Hematopoietic multipotent progenitor cell treated with erythropoietin and hydrocortisone succinate and interleukin-3 and kit ligand, for 15 days (in vitro differentiated cells): ENCODE data around the gene NRG4.
"Not testable (repeated sequence)": the region's sequence is repeated elsewhere in the genome, so short reads cannot be mapped to it uniquely, and the experiment has no call there.

Experiments
- DNase-seq: peaks from one replicate; pipeline ENCODE4 v3.0.0-alpha.2; 2015; ENCODE audit warnings: low spot score

The NRG4 gene

DNA sequence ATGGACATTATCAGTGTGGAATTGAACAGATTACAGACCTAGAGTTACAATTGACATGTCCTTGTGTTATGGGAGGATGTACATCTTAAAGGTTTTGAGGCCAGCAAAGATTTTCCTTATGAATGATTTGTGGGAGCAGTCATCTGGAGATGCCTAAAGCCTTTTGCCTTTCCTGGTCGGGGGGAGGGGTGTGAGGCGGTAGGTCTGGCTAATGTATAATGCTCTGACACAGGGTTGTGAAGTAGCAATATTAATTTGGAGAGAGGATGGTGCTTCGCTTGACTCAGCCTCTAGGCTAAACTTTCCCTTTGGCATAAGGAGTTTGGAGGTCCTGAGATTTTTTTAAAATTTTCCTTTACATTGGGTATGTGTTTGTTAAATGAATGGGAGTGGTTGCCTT lies 85.3 kb downstream of the NRG4 start:
- DNase-seq = no peak

- no peak for DNase-seq
These were observed 86.8 kb downstream of the NRG4 start for GRCh38 chr15:75925440-75925839.

GRCh38 chr15:75924576-75924975 lies 87.6 kb downstream of the NRG4 start:
- DNase-seq = no peak

DNA sequence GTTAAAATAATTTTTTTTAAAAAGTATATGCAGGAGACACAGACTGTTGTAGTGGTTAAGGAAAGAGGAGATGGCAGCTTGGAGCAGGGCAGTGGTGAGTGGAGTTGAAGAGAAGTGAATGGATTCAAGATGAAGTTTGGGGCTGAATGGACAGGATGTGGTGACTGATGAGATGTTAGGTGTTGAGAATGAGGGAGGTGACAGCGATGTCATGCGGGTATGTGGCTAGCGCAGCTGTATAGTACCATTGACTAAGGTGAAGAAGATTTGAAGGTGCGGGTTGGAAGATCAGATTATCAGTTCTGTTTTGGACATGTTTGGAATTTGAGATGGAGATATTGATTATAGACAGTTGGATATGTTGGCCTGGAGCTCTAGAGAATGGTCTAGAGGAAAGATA lies 88.5 kb downstream of the NRG4 start:
- DNase-seq = no peak

- DNase-seq = peak; percentile 67
These were observed 90.2 kb downstream of the NRG4 start for GRCh38 chr15:75921732-75922703.

- no peak for DNase-seq
These were observed 92.1 kb downstream of the NRG4 start for GRCh38 chr15:75920079-75920478.

DNA sequence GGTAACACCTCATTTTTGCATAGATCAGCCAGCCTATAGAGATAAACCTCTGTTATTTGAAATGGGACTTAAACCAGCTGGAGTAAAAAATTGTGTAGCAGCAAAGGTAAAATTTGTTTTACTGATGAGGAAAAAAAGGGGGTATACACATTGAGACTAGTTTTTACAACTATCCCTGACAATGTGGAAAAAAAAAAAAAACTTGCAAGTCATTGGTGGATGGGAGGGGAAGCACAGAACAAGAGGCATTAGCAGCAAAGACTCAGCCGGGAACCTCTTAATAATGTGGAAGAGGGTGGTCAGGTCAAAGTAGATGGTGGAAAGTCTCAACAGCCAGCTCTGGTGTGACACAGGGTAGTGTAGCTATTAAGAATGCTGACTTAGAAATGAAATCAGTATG lies 94.1 kb downstream of the NRG4 start:
- no peak for DNase-seq

DNA sequence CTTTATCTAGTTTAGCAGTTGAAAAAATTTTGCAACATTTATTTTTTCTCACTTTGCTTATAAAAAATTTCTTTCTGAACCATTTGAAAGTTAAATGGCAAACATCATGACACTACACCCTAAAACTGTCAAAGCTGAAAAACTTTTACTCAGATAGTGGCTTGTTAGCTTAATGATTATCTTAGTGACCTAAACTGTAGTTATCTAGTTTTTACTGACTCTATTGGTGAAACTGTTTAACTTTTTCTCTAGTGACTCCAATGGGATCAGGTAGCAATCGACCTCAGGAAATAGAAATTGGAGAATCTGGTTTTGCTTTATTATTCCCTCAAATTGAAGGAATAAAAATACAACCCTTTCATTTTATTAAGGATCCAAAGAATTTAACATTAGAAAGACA lies 95.2 kb downstream of the NRG4 start:
- no peak for DNase-seq

DNA sequence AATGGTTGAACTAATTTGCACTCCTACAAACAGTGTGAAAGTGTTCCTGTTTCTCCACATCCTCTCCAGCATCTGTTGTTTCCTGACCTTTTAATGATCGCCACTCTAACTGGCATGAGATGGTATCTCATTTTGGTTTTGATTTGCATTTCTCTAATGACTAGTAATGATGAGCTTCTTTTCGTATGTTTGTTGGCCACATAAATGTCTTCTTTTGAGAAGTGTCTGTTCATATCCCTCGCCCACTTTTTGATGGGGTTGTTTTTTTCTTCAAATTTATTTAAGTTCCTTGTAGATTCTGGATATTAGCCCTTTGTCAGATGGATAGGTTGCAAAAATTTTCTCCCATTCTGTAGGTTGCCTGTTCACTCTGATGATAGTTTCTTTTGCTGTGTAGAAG lies 101.9 kb downstream of the NRG4 start:
- not testable (repeated sequence) for DNase-seq

- no peak for DNase-seq
These were observed 107.0 kb downstream of the NRG4 start for GRCh38 chr15:75905231-75905630.

GRCh38 chr15:75903331-75904239 lies 108.6 kb downstream of the NRG4 start, which contains the start of gene FBXO22:
FBXO22 (plus strand) TSS chr15:75903878; CDS start chr15:75903964, 86 bp downstream.
- DNase-seq = peak; percentile 88

DNA sequence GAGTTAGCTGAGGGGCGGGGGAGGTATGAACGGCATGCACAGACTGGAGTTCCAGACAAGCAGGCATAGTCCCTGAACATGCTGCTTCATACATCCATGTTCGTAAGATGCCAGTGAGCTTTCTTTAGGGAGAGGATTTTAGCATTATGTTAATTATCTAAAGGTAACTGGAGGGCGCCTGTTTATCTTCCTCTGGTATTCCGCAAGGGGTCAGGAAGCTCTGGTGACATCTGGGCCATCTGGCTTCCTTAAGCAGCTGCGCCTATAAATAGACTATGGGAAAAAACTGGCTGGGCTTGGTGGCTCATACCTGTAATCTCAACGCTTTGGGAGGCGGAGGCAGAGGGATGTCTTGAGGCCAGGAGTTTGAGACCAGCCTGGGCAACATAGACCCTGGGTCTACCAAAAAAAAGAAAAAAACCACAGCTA lies 110.1 kb downstream of the NRG4 start:
- DNase-seq = no peak

DNA sequence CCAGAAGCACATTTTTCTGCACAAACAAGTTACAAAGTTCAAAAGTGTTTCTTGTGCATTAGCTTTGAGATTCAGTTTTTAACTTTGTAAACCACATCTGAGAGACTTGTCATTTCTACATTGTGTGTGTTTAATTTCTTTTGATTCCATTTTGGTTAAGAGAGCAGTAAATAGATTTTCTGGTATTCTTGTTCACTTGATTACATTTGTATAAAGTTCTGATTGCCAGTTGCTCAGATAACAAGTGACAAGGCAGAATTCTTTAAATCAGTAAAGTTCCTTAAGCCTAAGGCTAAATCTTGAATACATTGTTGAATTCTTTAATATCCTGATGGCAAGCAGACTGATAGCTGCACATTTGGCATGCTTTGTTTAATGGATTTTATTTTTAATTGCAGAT lies 111.6 kb downstream of the NRG4 start:
- no peak for DNase-seq

DNA sequence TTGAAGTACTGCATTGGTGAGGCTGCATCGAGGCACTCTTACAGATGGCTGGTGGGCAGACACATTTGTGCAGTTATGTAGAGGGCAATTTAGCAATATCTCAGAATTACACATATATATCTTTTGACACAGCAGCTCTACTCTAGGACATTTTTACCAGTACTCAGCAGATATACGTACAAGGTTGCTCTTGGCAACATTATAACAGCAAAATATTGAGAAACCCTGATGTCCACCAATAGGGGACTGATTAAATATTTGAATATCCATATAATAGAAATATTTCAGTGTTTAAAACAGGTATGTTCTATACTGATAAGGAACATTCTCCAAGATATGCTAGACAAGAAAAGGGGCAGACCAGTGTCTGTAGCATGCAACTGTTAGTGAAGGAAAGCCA lies 116.5 kb downstream of the NRG4 start:
- DNase-seq = no peak

- DNase-seq = no peak
These were observed 120.3 kb downstream of the NRG4 start for GRCh38 chr15:75891895-75892294.
